ENCODE measurements around the gene RBMS3.
A peak's percentile ranks its signal among the peaks of the same experiment; 100 is the strongest.

RBMS3 gene

GRCh38 chr3:29940759-29941323, 660.0 kb downstream of the RBMS3 start:
- no peak for DNase-seq (ENCODE audit: low spot score)

- no peak for DNase-seq (ENCODE audit: low spot score)
Measured at GRCh38 chr3:29942297-29942696, 661.4 kb downstream of the RBMS3 start.

- no peak for DNase-seq (ENCODE audit: low spot score)
Measured at GRCh38 chr3:29949131-29949530, 668.3 kb downstream of the RBMS3 start.

- no peak for DNase-seq (ENCODE audit: low spot score)
Measured at GRCh38 chr3:29949940-29950616, 669.2 kb downstream of the RBMS3 start.

GRCh38 chr3:29952431-29952830, 671.6 kb downstream of the RBMS3 start:
- no peak for DNase-seq (ENCODE audit: low spot score)

GRCh38 chr3:29955413-29955812, 674.5 kb downstream of the RBMS3 start:
- DNase-seq (ENCODE audit: low spot score), result no peak

GRCh38 chr3:29958816-29959215, 677.9 kb downstream of the RBMS3 start:
- no peak for DNase-seq (ENCODE audit: low spot score)

GRCh38 chr3:29971895-29972294, 691.0 kb downstream of the RBMS3 start:
- no peak for DNase-seq (ENCODE audit: low spot score)

GRCh38 chr3:29972320-29972993, 691.6 kb downstream of the RBMS3 start:
- no peak for DNase-seq (ENCODE audit: low spot score)

GRCh38 chr3:29973763-29974162, 692.9 kb downstream of the RBMS3 start:
- DNase-seq (ENCODE audit: low spot score), result no peak

- DNase-seq (ENCODE audit: low spot score), result no peak
Measured at GRCh38 chr3:29976871-29977270, 696.0 kb downstream of the RBMS3 start.

GRCh38 chr3:29977360-29977759, 696.5 kb downstream of the RBMS3 start:
- DNase-seq (ENCODE audit: low spot score), result no peak

GRCh38 chr3:29978036-29978435, 697.2 kb downstream of the RBMS3 start:
- no peak for DNase-seq (ENCODE audit: low spot score)

- DNase-seq (ENCODE audit: low spot score), result no peak
Measured at GRCh38 chr3:29991198-29991597, 710.3 kb downstream of the RBMS3 start.

GRCh38 chr3:30002797-30003196, 721.9 kb downstream of the RBMS3 start:
- no peak for DNase-seq (ENCODE audit: low spot score)

GRCh38 chr3:30003741-30004140, 722.9 kb downstream of the RBMS3 start:
- DNase-seq (ENCODE audit: low spot score), result no peak

- no peak for DNase-seq (ENCODE audit: low spot score)
Measured at GRCh38 chr3:30004481-30004880, 723.6 kb downstream of the RBMS3 start.

GRCh38 chr3:30006111-30006510, 725.2 kb downstream of the RBMS3 start:
- DNase-seq (ENCODE audit: low spot score), result no peak

- no peak for DNase-seq (ENCODE audit: low spot score)
Measured at GRCh38 chr3:30007668-30008067, 726.8 kb downstream of the RBMS3 start.

GRCh38 chr3:30011237-30011803, 730.4 kb downstream of the RBMS3 start:
- no peak for DNase-seq (ENCODE audit: low spot score)

GRCh38 chr3:30012941-30013543, 732.2 kb downstream of the RBMS3 start:
- peak; percentile 38 for DNase-seq (ENCODE audit: low spot score)

- DNase-seq (ENCODE audit: low spot score), result no peak
Measured at GRCh38 chr3:30017901-30018300, 737.0 kb downstream of the RBMS3 start.

- DNase-seq (ENCODE audit: low spot score), result no peak
Measured at GRCh38 chr3:30020380-30020779, 739.5 kb downstream of the RBMS3 start.
